GM12874 (cell line): ENCODE data around the gene ARMC8.

Experiments used
- TF ChIP-seq, protein P1 (sequence below): IDR thresholded peaks from 2 replicates; pipeline ENCODE4 v1.5.1; 2011; ENCODE audit warnings: low read depth, mild to moderate bottlenecking, control low read depth, low read length, moderate library complexity; ENCODE audit not compliant: insufficient read depth

Gene ARMC8

DNA sequence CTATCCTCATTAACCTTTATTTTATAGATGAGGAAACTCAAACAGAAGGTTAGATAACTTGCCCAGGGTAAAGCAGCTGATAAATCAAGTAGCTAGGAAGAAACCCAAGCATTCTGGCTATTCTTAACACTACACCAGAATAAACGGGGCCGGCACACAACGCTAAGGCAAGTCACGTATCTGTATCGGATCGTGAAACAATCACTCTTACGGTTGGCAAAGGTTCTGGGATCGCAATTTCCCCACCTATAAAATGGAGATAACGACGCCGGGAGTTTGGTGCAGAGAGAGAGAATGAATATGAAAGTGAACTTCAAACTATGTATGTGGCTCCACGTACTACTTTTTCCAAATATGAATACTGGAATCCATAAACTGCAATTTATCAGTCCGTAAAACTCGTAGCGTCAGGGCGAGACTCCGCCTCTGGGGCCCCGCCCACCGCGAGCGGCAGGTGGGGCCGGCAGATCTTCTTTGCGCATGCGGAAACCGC is 252 bp upstream of the ARMC8 start:
- TF ChIP-seq, protein P1, sequence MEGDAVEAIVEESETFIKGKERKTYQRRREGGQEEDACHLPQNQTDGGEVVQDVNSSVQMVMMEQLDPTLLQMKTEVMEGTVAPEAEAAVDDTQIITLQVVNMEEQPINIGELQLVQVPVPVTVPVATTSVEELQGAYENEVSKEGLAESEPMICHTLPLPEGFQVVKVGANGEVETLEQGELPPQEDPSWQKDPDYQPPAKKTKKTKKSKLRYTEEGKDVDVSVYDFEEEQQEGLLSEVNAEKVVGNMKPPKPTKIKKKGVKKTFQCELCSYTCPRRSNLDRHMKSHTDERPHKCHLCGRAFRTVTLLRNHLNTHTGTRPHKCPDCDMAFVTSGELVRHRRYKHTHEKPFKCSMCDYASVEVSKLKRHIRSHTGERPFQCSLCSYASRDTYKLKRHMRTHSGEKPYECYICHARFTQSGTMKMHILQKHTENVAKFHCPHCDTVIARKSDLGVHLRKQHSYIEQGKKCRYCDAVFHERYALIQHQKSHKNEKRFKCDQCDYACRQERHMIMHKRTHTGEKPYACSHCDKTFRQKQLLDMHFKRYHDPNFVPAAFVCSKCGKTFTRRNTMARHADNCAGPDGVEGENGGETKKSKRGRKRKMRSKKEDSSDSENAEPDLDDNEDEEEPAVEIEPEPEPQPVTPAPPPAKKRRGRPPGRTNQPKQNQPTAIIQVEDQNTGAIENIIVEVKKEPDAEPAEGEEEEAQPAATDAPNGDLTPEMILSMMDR: no peak

DNA sequence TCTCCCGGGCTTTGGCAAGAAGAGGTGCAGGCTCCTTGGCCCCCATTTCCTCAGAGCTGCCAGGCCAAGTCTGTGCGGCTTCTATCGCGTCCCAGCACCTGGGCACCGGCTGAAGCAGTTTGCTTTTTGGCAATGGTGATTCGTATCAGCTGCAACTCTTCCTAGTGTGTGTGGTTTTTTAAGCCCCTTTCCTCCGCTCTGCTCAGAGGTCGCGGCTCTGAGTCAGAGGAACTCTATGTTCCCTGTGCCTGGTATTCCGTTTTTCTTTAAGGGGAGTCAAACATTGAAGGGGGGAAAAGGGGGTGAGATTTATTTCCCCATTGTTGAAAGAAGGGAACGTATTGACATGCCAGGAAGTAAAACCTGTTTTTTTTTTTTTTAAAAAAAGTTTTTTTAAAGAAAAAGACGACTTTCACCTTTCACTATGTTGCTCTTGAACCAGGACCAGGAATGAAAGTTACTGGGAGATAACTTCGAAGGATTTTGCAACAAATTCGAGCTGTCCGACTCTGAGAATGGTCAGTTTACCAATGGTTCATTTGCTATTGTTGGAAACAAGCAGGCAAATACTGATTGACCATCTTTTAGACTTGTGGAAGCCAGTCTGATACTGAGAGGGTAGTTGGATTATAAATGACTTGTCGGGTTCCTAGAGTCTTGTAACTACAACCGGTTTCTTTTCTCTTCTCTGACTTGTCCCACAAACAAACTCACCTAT is 1.1 kb downstream of the ARMC8 start:
- TF ChIP-seq, protein P1: no peak

DNA sequence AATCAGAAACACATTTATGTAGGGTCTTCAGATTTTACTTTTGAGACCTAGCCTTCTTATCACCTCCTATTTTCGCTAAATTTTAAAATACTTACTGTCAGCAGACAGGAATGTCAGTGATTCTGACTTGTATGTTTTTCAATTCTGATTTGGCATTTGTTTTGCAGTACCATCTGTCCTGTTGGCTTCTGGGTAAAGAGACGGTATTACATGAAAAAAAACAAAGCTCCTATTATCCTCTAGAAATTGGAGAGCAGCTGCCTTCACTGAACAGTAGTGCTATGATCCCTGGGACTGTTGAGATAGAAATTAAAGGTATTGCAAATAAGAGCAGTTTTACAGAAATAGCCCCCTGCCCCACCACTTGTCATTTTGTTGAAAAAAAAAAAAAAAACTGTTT is 8.4 kb downstream of the ARMC8 start:
- TF ChIP-seq, protein P1: no peak

DNA sequence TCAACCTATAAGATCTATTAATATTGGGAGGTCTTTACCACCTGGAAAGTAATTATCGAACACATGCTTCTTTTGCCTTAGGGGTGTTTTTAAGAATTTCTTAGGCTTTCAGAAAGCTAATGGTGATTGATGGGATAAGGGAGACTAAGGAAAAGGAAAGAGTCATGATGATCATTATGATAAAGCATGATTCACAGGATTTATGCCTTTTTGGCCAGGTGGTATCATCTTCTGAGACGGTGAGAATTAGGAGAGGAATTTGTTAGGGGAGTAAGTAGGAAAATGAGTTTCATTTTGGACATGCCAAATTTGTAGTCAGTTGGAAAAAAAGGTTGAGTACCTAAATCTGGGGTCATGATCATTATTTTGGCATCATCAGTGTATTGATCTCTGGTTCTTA is 8.9 kb downstream of the ARMC8 start:
- TF ChIP-seq, protein P1: no peak

DNA sequence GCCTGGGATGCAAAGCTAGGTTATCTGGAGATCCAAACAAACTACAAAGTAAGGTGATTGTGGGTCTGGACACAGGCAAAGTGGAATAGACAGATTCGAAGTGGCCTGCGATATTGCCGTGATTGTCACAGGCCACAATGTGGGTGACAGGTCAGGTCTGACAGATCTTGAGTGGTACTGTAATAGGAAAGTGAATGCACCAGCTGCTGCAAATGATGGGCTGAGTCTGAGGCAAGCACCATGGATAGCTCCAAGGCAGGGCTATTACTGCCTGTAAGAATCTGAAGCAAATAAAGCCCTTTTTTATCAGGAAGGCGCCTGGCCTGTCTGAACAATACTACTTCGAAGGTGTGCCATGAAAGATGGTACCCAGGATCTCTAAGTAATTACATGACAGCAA is 10.0 kb downstream of the ARMC8 start:
- TF ChIP-seq, protein P1: no peak

DNA sequence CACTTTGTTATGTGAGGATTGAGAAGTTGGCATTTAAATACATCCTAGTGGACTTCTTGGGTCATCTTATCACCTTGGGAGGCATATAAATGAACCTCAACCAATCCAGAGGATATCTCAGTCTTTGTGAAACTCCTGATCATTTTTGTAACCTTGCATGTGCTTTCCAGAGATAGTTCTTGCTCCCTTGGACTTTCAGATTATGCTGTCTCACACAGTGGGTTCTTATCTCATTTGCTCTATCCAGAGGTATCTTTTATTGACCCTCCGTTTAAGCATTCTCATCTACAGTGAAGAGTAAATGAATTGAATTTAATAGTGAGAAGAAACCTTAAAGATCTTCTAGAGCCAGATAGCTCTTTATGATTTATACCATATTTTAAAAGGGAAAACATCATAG is 10.4 kb downstream of the ARMC8 start:
- TF ChIP-seq, protein P1: no peak

DNA sequence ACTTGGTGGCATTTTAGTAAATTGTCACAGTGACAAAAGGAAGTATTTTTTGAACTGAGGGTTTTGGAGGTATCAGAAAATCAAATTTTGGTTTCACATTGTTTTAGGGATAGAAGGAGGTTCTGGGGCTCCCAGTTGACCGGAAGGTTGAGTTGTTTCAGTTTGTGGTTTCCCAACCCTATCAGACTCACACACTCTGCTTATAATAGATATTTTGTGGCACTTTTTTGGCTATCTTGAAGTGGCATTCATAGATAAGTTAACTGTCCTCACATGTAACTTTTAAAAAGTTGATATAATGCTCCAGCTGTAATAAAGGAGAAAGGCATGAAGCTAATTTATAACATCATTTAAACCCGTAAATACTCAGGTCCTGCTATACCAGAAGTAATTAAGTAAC is 12.8 kb downstream of the ARMC8 start:
- TF ChIP-seq, protein P1: no peak

DNA sequence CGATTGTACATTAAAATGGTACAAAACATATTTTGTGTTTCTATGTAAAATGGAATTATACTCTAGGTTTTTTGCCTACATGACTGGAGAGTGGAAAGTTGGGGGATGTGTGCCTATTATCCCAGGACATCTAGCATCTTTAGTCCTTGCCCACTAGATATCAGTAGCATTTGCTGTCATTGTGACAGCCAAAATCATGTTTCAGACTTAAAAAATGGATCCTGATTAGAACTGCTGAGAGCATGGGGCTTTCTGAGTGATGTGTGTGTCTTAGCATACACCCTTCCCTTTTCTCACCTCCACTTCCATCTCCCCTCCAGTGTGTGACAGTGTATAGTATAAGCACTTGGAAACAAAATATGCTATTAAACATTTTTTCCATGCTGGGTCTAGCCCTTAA is 13.3 kb downstream of the ARMC8 start:
- TF ChIP-seq, protein P1: no peak
